Breast epithelium (tissue), 4 donors: ENCODE measurements around the gene HAPLN3. TPM values are rescaled to one million over a fixed set of nuclear protein-coding genes. Genes with fewer than 3 reads are reported as not detected.

ENCODE experiments used
- DNase-seq, 2 donors: peaks; one replicate each; pipeline ENCODE4 v3.0.0-alpha.2; 2019; ENCODE audit warnings: low spot score in 2 of 2
- H3K27ac ChIP-seq, 2 donors: fragments of 200-600 bp; sonication (generic) in 1 of 2; one replicate each; pipeline ENCODE4 v1.5.1; 2016 to 2019; ENCODE audit warnings: mild to moderate bottlenecking in 1 of 2
- H3K27me3 ChIP-seq, 2 donors: fragments of 200-600 bp; sonication (generic) in 1 of 2; one replicate each; pipeline versions ENCODE4 v1.5.1 to v1.6.0; 2017 to 2019; ENCODE audit warnings: control low read depth in 1 of 2, mild to moderate bottlenecking in 1 of 2
- H3K36me3 ChIP-seq: fragments of 200-600 bp; one replicate; pipeline ENCODE4 v1.5.1; 2019
- H3K4me1 ChIP-seq, 2 donors: fragments of 200-600 bp; sonication (generic); one replicate each; pipeline ENCODE4 v1.5.1; 2016 to 2019; ENCODE audit warnings: control low read depth in 1 of 2
- H3K4me3 ChIP-seq, 3 donors: fragments of 200-600 bp; sonication (generic); 1 replicate in 2 of 3; 2 replicates in 1 of 3; pipeline ENCODE4 v1.5.1; 2016 to 2019; ENCODE audit warnings: mild to moderate bottlenecking in 3 of 3, moderate library complexity in 2 of 3
- H3K9me3 ChIP-seq, 2 donors: fragments of 200-600 bp; sonication (generic) in 1 of 2; one replicate each; pipeline ENCODE4 v1.5.1; 2016 to 2019; ENCODE audit warnings: control low read depth in 1 of 2
- CTCF ChIP-seq, 3 donors: fragments of 450-650 bp; IDR thresholded peaks; one replicate each; pipeline ENCODE4 v1.5.1; 2016 to 2017; ENCODE audit warnings: antibody characterized with exemption in 3 of 3, mild to moderate bottlenecking in 3 of 3, moderate library complexity in 3 of 3
- POLR2A ChIP-seq: fragments of 450-650 bp; IDR thresholded peaks from one replicate; pipeline ENCODE4 v1.6.1; 2016; ENCODE audit warnings: antibody characterized with exemption, mild to moderate bottlenecking, moderate library complexity
- POLR2AphosphoS5 ChIP-seq, 3 donors: sonication (generic); formaldehyde crosslinking; IDR thresholded peaks; one replicate each; pipeline ENCODE4 v1.6.1; 2017; ENCODE audit warnings: antibody characterized with exemption in 3 of 3
- intact Hi-C: fragments of 100-400 bp; cut with DNase I; formaldehyde crosslinking; loops from one replicate; pipeline ENCODE4 v1.15.1; 2023; ENCODE audit warnings: low total_unique reads
- total RNA-seq, 3 donors: library from RNA; depleted of rRNA; stranded (reverse); fragments of >200 nt; gene quantifications; one replicate each; pipeline ENCODE4 v1.1.0, GENCODE V29; 2016

HAPLN3 gene
- total RNA-seq, 3 donors from 2014 or later: 3.4 to 24.6 (median 11.1) TPM

DNA sequence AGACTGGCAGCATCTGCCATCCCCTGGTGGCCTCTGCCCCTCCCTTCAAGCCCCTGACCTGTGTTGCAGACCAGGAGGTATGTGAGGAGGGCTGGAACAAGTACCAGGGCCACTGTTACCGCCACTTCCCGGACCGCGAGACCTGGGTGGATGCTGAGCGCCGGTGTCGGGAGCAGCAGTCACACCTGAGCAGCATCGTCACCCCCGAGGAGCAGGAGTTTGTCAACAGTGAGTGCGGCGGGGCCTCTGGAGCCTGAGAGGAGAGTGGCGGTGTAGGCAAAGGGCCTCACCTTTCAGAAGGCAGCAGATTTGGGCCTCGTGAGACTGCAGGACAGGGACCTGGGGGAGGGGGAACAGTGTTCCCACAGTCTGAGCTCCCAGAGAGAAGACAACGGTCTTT is 24.0 kb downstream of the HAPLN3 start:
- Histone ChIP-seq H3K4me1 (no peaks in the 10 kb centered on the region), H3K27me3 (no peaks in the 10 kb centered on the region), H3K9me3 (no peaks in the 10 kb centered on the region), H3K27ac (no peak overlapping the region), H3K4me3 (no peak overlapping the region), H3K36me3 (no peaks in the 10 kb centered on the region)
- TF ChIP-seq POLR2AphosphoS5 (IDR thresholded peaks at IDR 0.05) (no peak), CTCF (IDR thresholded peaks at IDR 0.05) (no peak), POLR2A (no peak)
- no peak for DNase-seq
- intact Hi-C loops: no loop called here

DNA sequence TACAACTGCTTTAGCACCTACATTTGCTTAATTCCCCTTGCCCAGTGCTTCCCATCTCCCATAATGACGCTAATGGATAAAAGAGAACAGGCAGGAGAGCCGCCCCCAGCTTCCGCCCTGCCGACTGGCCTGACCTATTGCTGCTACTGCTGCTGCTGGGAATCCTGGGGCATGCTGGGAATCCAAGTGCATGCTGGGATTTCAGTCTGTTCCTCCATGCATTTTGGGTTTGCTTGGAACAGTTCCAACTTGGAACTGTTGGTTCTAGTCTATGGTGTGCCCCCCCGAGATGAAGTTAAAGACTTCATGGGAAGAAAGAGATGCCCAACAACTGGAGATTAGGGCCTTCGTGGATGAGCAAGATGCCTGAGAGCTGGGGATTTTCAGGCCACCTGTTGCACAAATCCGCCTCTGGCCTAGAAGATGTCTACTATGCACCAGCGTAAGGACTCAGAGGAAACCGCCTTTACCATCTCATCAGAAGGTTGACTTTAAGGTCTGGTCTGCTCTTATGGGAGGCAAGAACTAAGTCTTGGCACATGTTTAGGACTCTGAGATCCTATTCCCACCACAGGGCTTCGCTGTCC is 29.0 kb downstream of the HAPLN3 start:
- H3K36me3 ChIP-seq: no peaks in the 10 kb centered on the region
- no peak overlapping the region for H3K4me3 ChIP-seq
- TF ChIP-seq POLR2A: no peak
- TF ChIP-seq POLR2AphosphoS5 (IDR thresholded peaks at IDR 0.05): no peak
- TF ChIP-seq CTCF (IDR thresholded peaks at IDR 0.05): no peak
- H3K9me3 ChIP-seq: no peaks in the 10 kb centered on the region
- H3K27me3 ChIP-seq: no peaks in the 10 kb centered on the region
- no peak for DNase-seq
- intact Hi-C loops: no loop called here
- no peaks in the 10 kb centered on the region for H3K4me1 ChIP-seq
- no peak overlapping the region for H3K27ac ChIP-seq

- Histone ChIP-seq H3K27me3 (no peaks in the 10 kb centered on the region), H3K9me3 (no peaks in the 10 kb centered on the region), H3K27ac (no peak overlapping the region), H3K36me3 (no peaks in the 10 kb centered on the region), H3K4me1 (no peaks in the 10 kb centered on the region), H3K4me3 (no peak overlapping the region)
- no peak for DNase-seq
- intact Hi-C loops: no loop called here
- TF ChIP-seq POLR2A (no peak), CTCF (IDR thresholded peaks at IDR 0.05) (no peak), POLR2AphosphoS5 (IDR thresholded peaks at IDR 0.05) (no peak)
Observed at GRCh38 chr15:88865498-88866099, 29.7 kb downstream of the HAPLN3 start.

DNA sequence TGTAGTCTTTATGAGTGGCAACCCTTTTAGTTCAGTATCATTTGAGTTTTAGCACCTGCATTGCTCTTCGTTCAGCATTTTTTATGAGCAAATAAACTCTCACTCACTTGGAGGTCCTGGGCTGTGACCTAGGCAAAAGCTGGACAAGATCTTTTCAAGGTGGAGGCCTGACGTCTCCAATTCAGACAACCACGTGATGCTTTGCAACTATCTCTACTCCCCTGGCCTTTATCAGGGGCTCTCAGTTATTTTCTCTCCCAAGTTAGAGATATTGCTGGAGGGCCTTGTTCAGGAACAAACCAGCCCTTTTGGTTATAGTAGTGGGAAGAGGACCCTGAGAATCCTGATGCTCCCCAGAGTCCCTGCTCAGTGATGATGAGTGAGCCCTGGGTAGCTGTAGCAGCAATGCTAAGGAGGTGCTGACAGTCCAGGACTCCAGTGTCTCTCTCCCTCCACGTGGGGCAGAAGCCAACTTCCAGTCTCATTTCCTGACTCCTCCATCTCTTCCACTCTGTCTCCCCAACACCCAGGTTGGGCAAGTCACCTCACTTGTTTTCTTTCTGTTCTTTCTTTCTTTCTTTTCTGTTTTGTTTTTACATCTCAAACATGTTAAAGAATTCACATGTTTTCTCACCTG is 30.4 kb downstream of the HAPLN3 start:
- no peak overlapping the region for H3K4me3 ChIP-seq
- intact Hi-C loops: no loop called here
- no peaks in the 10 kb centered on the region for H3K4me1 ChIP-seq
- no peaks in the 10 kb centered on the region for H3K36me3 ChIP-seq
- no peak for DNase-seq
- no peaks in the 10 kb centered on the region for H3K27me3 ChIP-seq
- no peak overlapping the region for H3K27ac ChIP-seq
- TF ChIP-seq POLR2A: no peak
- no peak for TF ChIP-seq POLR2AphosphoS5 (IDR thresholded peaks at IDR 0.05)
- no peak for TF ChIP-seq CTCF (IDR thresholded peaks at IDR 0.05)
- H3K9me3 ChIP-seq: no peaks in the 10 kb centered on the region

GRCh38 chr15:88863412-88863811 is 31.9 kb downstream of the HAPLN3 start:
- no peaks in the 10 kb centered on the region for H3K4me1 ChIP-seq
- H3K9me3 ChIP-seq: no peaks in the 10 kb centered on the region
- no peak overlapping the region for H3K4me3 ChIP-seq
- no peaks in the 10 kb centered on the region for H3K27me3 ChIP-seq
- TF ChIP-seq POLR2AphosphoS5 (IDR thresholded peaks at IDR 0.05) (no peak), CTCF (IDR thresholded peaks at IDR 0.05) (no peak), POLR2A (no peak)
- intact Hi-C loops: no loop called here
- DNase-seq: no peak
- no peaks in the 10 kb centered on the region for H3K36me3 ChIP-seq
- H3K27ac ChIP-seq: no peak overlapping the region
